Measurements from ENCODE around the gene ACOT8. TPM values are rescaled to one million over a fixed set of nuclear protein-coding genes. Genes with fewer than 3 reads are reported as not detected.

The ACOT8 gene
- total and polyA plus RNA-seq, 4 donors, result 24.7 to 34.3 (median 31.9) TPM

GRCh38 chr20:45822857-45823256, 34.3 kb downstream of the ACOT8 start:
- no peak overlapping the region for H3K4me3 ChIP-seq
- H3K9me3 ChIP-seq (ENCODE audit: control insufficient read depth in 4 of 4, insufficient read depth in 3 of 4, low read length in 3 of 4), result no peaks in the 10 kb centered on the region
- 7 to 11% methylated on average over 24 of the region's 24 CpGs for WGBS, 2 donors
- H3K27ac ChIP-seq (ENCODE audit: low read depth in 1 of 2, low read length in 1 of 2), result no peak overlapping the region
- ATAC-seq (ENCODE audit: insufficient read depth, low FRiP score) (no peak), DNase-seq (peak; percentile 40 to 65 (median 62))
- H3K36me3 ChIP-seq (ENCODE audit: control insufficient read depth in 4 of 4, insufficient read depth in 4 of 4, low read length in 4 of 4), result no peaks in the 10 kb centered on the region
- peaks cover 0 to 26% (median 19%) of the 10 kb centered on the region in 3 donors for H3K27me3 ChIP-seq (ENCODE audit: control insufficient read depth in 3 of 3, insufficient read depth in 3 of 3, low read length in 2 of 3)
- TF ChIP-seq CTCF (IDR thresholded peaks at IDR 0.05; ENCODE audit: control extremely low read depth, extremely low read depth), result no peak
- peaks cover 0 to 19% (median 7%) of the 10 kb centered on the region in 5 donors for H3K4me1 ChIP-seq (ENCODE audit: control insufficient read depth in 5 of 5, insufficient read depth in 5 of 5, low read length in 5 of 5)
- no peak overlapping the region for H3K9ac ChIP-seq (ENCODE audit: insufficient read depth in 1 of 2, low read length in 2 of 2)

DNA sequence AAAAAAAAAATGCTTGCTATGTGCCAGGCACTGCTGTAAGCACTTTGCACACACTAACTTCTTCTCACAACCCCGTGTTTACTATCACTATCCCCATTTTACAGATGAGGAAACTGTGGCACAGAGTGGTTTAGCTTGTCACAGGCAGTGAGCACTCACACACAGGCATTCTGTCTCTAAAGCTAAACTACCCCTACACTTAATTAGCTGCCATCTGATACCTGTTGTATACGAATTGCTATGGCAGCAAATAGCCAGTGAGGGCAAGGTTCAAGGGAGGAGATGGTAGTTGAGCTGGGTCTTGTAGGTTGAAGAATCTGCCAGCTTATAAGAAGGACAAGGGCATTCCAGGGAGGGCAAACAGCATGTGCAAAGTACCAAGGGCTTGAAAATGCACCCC, 35.2 kb downstream of the ACOT8 start:
- no peaks in the 10 kb centered on the region for H3K9me3 ChIP-seq (ENCODE audit: control insufficient read depth in 4 of 4, insufficient read depth in 3 of 4, low read length in 3 of 4)
- H3K27ac ChIP-seq (ENCODE audit: low read depth in 1 of 2, low read length in 1 of 2), result no peak overlapping the region
- peaks cover 0 to 26% (median 19%) of the 10 kb centered on the region in 3 donors for H3K27me3 ChIP-seq (ENCODE audit: control insufficient read depth in 3 of 3, insufficient read depth in 3 of 3, low read length in 2 of 3)
- H3K36me3 ChIP-seq (ENCODE audit: control insufficient read depth in 4 of 4, insufficient read depth in 4 of 4, low read length in 4 of 4), result no peaks in the 10 kb centered on the region
- ATAC-seq (ENCODE audit: insufficient read depth, low FRiP score) (no peak), DNase-seq (no peak)
- no peak overlapping the region for H3K4me3 ChIP-seq
- H3K9ac ChIP-seq (ENCODE audit: insufficient read depth in 1 of 2, low read length in 2 of 2), result no peak overlapping the region
- WGBS, 2 donors, result 81 to 86% methylated on average over 2 of the region's 2 CpGs
- TF ChIP-seq CTCF (IDR thresholded peaks at IDR 0.05; ENCODE audit: control extremely low read depth, extremely low read depth), result no peak
- peaks cover 0 to 18% (median 7%) of the 10 kb centered on the region in 5 donors for H3K4me1 ChIP-seq (ENCODE audit: control insufficient read depth in 5 of 5, insufficient read depth in 5 of 5, low read length in 5 of 5)

GRCh38 chr20:45819466-45819865, 37.7 kb downstream of the ACOT8 start:
- Histone ChIP-seq H3K27ac (ENCODE audit: low read depth in 1 of 2, low read length in 1 of 2) (no peak overlapping the region), H3K9me3 (ENCODE audit: control insufficient read depth in 4 of 4, insufficient read depth in 3 of 4, low read length in 3 of 4) (no peaks in the 10 kb centered on the region), H3K4me1 (ENCODE audit: control insufficient read depth in 5 of 5, insufficient read depth in 5 of 5, low read length in 5 of 5) (peaks cover 0 to 13% (median 4%) of the 10 kb centered on the region in 5 donors), H3K27me3 (ENCODE audit: control insufficient read depth in 3 of 3, insufficient read depth in 3 of 3, low read length in 2 of 3) (peaks cover 0 to 22% (median 19%) of the 10 kb centered on the region in 3 donors), H3K36me3 (ENCODE audit: control insufficient read depth in 4 of 4, insufficient read depth in 4 of 4, low read length in 4 of 4) (no peaks in the 10 kb centered on the region), H3K4me3 (no peak overlapping the region), H3K9ac (ENCODE audit: insufficient read depth in 1 of 2, low read length in 2 of 2) (no peak overlapping the region)
- no peak for ATAC-seq (ENCODE audit: insufficient read depth, low FRiP score)
- no peak for DNase-seq
- WGBS, 2 donors, result 87 to 90% methylated on average over 4 of the region's 4 CpGs
- TF ChIP-seq CTCF (IDR thresholded peaks at IDR 0.05; ENCODE audit: control extremely low read depth, extremely low read depth), result no peak

DNA sequence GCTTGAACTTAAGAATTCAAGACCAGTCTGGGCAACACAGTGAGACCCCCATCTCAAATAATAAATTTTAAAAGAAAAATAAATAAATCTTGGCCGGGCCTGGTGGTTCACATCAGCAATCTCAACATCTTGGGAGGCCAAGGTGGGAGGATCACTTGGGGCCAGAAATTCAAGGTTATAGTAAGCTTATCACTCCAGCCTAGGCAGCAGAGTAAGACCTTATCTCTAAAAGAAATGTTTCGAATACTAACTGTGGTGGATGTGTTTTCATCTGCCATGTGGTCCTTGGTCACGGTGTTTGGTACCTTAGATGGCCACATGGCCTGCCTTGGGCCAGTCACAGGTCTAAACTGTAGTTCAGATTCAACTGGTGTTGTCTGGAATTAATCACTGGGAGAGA, 39.0 kb downstream of the ACOT8 start:
- Histone ChIP-seq H3K9ac (ENCODE audit: insufficient read depth in 1 of 2, low read length in 2 of 2) (no peak overlapping the region), H3K9me3 (ENCODE audit: control insufficient read depth in 4 of 4, insufficient read depth in 3 of 4, low read length in 3 of 4) (no peaks in the 10 kb centered on the region), H3K27ac (ENCODE audit: low read depth in 1 of 2, low read length in 1 of 2) (no peak overlapping the region), H3K4me1 (ENCODE audit: control insufficient read depth in 5 of 5, insufficient read depth in 5 of 5, low read length in 5 of 5) (peaks cover 0 to 23% (median 7%) of the 10 kb centered on the region in 5 donors), H3K36me3 (ENCODE audit: control insufficient read depth in 4 of 4, insufficient read depth in 4 of 4, low read length in 4 of 4) (no peaks in the 10 kb centered on the region), H3K4me3 (no peak overlapping the region), H3K27me3 (ENCODE audit: control insufficient read depth in 3 of 3, insufficient read depth in 3 of 3, low read length in 2 of 3) (peaks cover 0 to 9% (median 7%) of the 10 kb centered on the region in 3 donors)
- no peak for TF ChIP-seq CTCF (IDR thresholded peaks at IDR 0.05; ENCODE audit: control extremely low read depth, extremely low read depth)
- ATAC-seq (ENCODE audit: insufficient read depth, low FRiP score) (no peak), DNase-seq (no peak)
- 80 to 86% methylated on average over 3 of the region's 3 CpGs for WGBS, 2 donors
